Measurements from ENCODE around the gene RAD23B.

RAD23B gene

DNA sequence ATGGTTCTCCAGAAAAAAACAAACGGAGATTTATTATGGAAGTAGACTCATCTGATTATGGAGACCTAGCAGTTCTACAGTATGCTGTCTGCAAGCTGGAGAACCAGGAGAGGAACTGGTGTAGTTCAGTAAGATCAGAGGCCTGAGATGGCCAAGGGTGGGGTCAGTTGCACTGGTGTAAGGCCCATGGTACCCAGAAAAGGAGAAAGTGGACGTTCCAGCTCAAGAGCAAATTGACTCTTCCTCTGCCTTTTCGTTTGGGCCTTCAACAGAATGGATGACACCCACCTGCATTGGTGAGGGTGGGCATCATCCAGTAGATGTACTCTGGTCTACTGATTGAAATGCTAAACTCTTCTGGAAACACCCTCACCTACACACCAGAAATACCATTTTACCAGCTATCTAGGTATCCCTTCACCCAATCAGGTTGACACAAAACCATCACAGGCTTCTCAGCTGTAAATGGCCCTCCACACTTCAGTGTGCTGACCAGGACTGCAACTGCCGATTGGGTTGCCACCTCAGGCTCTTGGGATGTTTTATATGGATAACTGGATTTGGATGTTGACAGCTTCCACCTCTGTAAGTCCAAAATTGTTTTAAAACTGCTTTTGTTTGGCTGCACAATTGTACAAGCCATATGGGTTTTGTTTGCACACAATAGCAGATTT is 51.2 kb downstream of the RAD23B start:
- Histone ChIP-seq H3K4me3 (ENCODE audit: low read length) (no peak overlapping the region), H3K27me3 (ENCODE audit: low read depth, low read length) (no peaks in the 10 kb centered on the region), H3K9me3 (ENCODE audit: insufficient read depth, low read length) (no peaks in the 10 kb centered on the region), H2AFZ (ENCODE audit: low read depth, low read length) (no peak overlapping the region), H3K79me2 (ENCODE audit: low read length) (0 out of 2 replicates have a peak, but pooled peaks cover 5% of the 10 kb centered on the region), H3K27ac (ENCODE audit: low read length) (no peak overlapping the region), H3K4me2 (ENCODE audit: low read length) (no peak overlapping the region), H3K4me1 (ENCODE audit: low read length) (no peaks in the 10 kb centered on the region), H3K36me3 (replicated peaks; ENCODE audit: low read depth, low read length) (peaks cover 60% of the 10 kb centered on the region), H4K20me1 (ENCODE audit: insufficient read depth, low read length) (0 out of 2 replicates have a peak, but pooled peaks cover 8% of the 10 kb centered on the region), H3K9ac (ENCODE audit: low read length) (no peak overlapping the region)
- TF ChIP-seq CTCF (IDR thresholded peaks at IDR 0.05; ENCODE audit: low read depth, low read length): no peak
- no peak for TF ChIP-seq EZH2phosphoT487 (IDR thresholded peaks at IDR 0.05; ENCODE audit: low read depth)

DNA sequence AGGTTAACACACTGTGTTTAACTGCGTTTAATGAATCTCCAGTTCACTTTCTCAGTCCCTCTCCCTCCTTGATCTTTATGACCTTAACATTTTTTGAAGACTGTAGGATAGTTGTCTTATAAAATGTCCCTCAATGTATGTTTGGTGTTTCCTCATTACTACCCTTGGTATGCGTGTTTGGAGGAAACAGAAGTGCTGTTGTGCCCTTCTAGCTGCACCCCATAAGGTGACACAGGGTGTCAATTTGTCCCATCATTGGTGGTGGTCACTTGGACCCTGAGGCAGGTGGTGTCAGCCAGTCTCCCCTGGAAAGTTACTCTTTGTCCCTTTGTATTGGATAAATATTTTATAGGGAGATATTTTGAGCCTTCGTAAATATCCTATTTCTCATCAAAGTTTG is 52.3 kb downstream of the RAD23B start:
- no peak overlapping the region for H2AFZ ChIP-seq (ENCODE audit: low read depth, low read length)
- 0 out of 2 replicates have a peak, but pooled peaks cover 5% of the 10 kb centered on the region for H3K79me2 ChIP-seq (ENCODE audit: low read length)
- H3K4me3 ChIP-seq (ENCODE audit: low read length): no peak overlapping the region
- 0 out of 2 replicates have a peak, but pooled peaks cover 8% of the 10 kb centered on the region for H4K20me1 ChIP-seq (ENCODE audit: insufficient read depth, low read length)
- no peak overlapping the region for H3K27ac ChIP-seq (ENCODE audit: low read length)
- H3K36me3 ChIP-seq (replicated peaks; ENCODE audit: low read depth, low read length): peaks cover 53% of the 10 kb centered on the region
- TF ChIP-seq CTCF (IDR thresholded peaks at IDR 0.05; ENCODE audit: low read depth, low read length): no peak
- no peak for TF ChIP-seq EZH2phosphoT487 (IDR thresholded peaks at IDR 0.05; ENCODE audit: low read depth)
- H3K4me1 ChIP-seq (ENCODE audit: low read length): no peaks in the 10 kb centered on the region
- H3K9me3 ChIP-seq (ENCODE audit: insufficient read depth, low read length): no peaks in the 10 kb centered on the region
- H3K4me2 ChIP-seq (ENCODE audit: low read length): no peak overlapping the region
- H3K9ac ChIP-seq (ENCODE audit: low read length): no peak overlapping the region
- no peaks in the 10 kb centered on the region for H3K27me3 ChIP-seq (ENCODE audit: low read depth, low read length)

- no peak overlapping the region for H3K27ac ChIP-seq (ENCODE audit: low read length)
- H3K9me3 ChIP-seq (ENCODE audit: insufficient read depth, low read length): no peaks in the 10 kb centered on the region
- H3K36me3 ChIP-seq (replicated peaks; ENCODE audit: low read depth, low read length): peaks cover 39% of the 10 kb centered on the region
- no peaks in the 10 kb centered on the region for H3K4me1 ChIP-seq (ENCODE audit: low read length)
- H3K9ac ChIP-seq (ENCODE audit: low read length): no peak overlapping the region
- no peak overlapping the region for H3K4me3 ChIP-seq (ENCODE audit: low read length)
- no peaks in the 10 kb centered on the region for H3K27me3 ChIP-seq (ENCODE audit: low read depth, low read length)
- 0 out of 2 replicates have a peak, but pooled peaks cover 8% of the 10 kb centered on the region for H4K20me1 ChIP-seq (ENCODE audit: insufficient read depth, low read length)
- no peak overlapping the region for H2AFZ ChIP-seq (ENCODE audit: low read depth, low read length)
- no peak overlapping the region for H3K4me2 ChIP-seq (ENCODE audit: low read length)
- no peak for TF ChIP-seq CTCF (IDR thresholded peaks at IDR 0.05; ENCODE audit: low read depth, low read length)
- H3K79me2 ChIP-seq (ENCODE audit: low read length): 0 out of 2 replicates have a peak, but pooled peaks cover 5% of the 10 kb centered on the region
Observed at GRCh38 chr9:107336718-107337360, 53.8 kb downstream of the RAD23B start.
